ENCODE data around the gene VSX2.

Gene VSX2

GRCh38 chr14:74260525-74261233, 21.4 kb downstream of the VSX2 start:
- no peak for DNase-seq (ENCODE audit: low read depth)

- no peak for DNase-seq (ENCODE audit: low read depth)
Observed at GRCh38 chr14:74261288-74261687, 22.0 kb downstream of the VSX2 start.

- DNase-seq (ENCODE audit: low read depth), result no peak
Observed at GRCh38 chr14:74262076-74262475, 22.8 kb downstream of the VSX2 start.

GRCh38 chr14:74263181-74263580, 23.9 kb downstream of the VSX2 start:
- no peak for DNase-seq (ENCODE audit: low read depth)

GRCh38 chr14:74263921-74264320, 24.7 kb downstream of the VSX2 start:
- no peak for DNase-seq (ENCODE audit: low read depth)

GRCh38 chr14:74265301-74265965, 26.2 kb downstream of the VSX2 start:
- DNase-seq (ENCODE audit: low read depth), result no peak

GRCh38 chr14:74267588-74267987, 28.3 kb downstream of the VSX2 start:
- DNase-seq (ENCODE audit: low read depth), result no peak

GRCh38 chr14:74270382-74271177, 31.3 kb downstream of the VSX2 start:
- peak; percentile 56 for DNase-seq (ENCODE audit: low read depth)

- no peak for DNase-seq (ENCODE audit: low read depth)
Observed at GRCh38 chr14:74271365-74271764, 32.1 kb downstream of the VSX2 start.

- peak; percentile 66 for DNase-seq (ENCODE audit: low read depth)
Observed at GRCh38 chr14:74275241-74275841, 36.1 kb downstream of the VSX2 start.

- DNase-seq (ENCODE audit: low read depth), result no peak
Observed at GRCh38 chr14:74278080-74278479, 38.8 kb downstream of the VSX2 start.

- DNase-seq (ENCODE audit: low read depth), result no peak
Observed at GRCh38 chr14:74281069-74281468, 41.8 kb downstream of the VSX2 start.

- no peak for DNase-seq (ENCODE audit: low read depth)
Observed at GRCh38 chr14:74286736-74287135, 47.5 kb downstream of the VSX2 start.

GRCh38 chr14:74289801-74290200, 50.6 kb downstream of the VSX2 start:
- DNase-seq (ENCODE audit: low read depth), result no peak

GRCh38 chr14:74290415-74290814, 51.2 kb downstream of the VSX2 start:
- DNase-seq (ENCODE audit: low read depth), result no peak

GRCh38 chr14:74292061-74292460, 52.8 kb downstream of the VSX2 start:
- no peak for DNase-seq (ENCODE audit: low read depth)

GRCh38 chr14:74293606-74294005, 54.4 kb downstream of the VSX2 start:
- DNase-seq (ENCODE audit: low read depth), result no peak

- no peak for DNase-seq (ENCODE audit: low read depth)
Observed at GRCh38 chr14:74296037-74296467, 56.8 kb downstream of the VSX2 start.

- DNase-seq (ENCODE audit: low read depth), result no peak
Observed at GRCh38 chr14:74297986-74298385, 58.7 kb downstream of the VSX2 start.

- DNase-seq (ENCODE audit: low read depth), result no peak
Observed at GRCh38 chr14:74299061-74299545, 59.9 kb downstream of the VSX2 start.

GRCh38 chr14:74301594-74302151, 62.4 kb downstream of the VSX2 start:
- no peak for DNase-seq (ENCODE audit: low read depth)

- DNase-seq (ENCODE audit: low read depth), result no peak
Observed at GRCh38 chr14:74302152-74302628, 62.9 kb downstream of the VSX2 start.

Data from non-pigmented ciliary epithelial cell (primary cell).